NCI-H2196 (cell line): ENCODE data around the gene ELP1.
"Not testable (repeated sequence)": the region's sequence is repeated elsewhere in the genome, so short reads cannot be mapped to it uniquely, and the experiment has no call there.

Experiments
- DNase-seq: peaks from one replicate; lab custom pipeline; 2025; ENCODE audit not compliant: unreplicated experiment; lab: John Stamatoyannopoulos, UW

ELP1 gene, protein sequence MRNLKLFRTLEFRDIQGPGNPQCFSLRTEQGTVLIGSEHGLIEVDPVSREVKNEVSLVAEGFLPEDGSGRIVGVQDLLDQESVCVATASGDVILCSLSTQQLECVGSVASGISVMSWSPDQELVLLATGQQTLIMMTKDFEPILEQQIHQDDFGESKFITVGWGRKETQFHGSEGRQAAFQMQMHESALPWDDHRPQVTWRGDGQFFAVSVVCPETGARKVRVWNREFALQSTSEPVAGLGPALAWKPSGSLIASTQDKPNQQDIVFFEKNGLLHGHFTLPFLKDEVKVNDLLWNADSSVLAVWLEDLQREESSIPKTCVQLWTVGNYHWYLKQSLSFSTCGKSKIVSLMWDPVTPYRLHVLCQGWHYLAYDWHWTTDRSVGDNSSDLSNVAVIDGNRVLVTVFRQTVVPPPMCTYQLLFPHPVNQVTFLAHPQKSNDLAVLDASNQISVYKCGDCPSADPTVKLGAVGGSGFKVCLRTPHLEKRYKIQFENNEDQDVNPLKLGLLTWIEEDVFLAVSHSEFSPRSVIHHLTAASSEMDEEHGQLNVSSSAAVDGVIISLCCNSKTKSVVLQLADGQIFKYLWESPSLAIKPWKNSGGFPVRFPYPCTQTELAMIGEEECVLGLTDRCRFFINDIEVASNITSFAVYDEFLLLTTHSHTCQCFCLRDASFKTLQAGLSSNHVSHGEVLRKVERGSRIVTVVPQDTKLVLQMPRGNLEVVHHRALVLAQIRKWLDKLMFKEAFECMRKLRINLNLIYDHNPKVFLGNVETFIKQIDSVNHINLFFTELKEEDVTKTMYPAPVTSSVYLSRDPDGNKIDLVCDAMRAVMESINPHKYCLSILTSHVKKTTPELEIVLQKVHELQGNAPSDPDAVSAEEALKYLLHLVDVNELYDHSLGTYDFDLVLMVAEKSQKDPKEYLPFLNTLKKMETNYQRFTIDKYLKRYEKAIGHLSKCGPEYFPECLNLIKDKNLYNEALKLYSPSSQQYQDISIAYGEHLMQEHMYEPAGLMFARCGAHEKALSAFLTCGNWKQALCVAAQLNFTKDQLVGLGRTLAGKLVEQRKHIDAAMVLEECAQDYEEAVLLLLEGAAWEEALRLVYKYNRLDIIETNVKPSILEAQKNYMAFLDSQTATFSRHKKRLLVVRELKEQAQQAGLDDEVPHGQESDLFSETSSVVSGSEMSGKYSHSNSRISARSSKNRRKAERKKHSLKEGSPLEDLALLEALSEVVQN (N-terminal part only)

DNA sequence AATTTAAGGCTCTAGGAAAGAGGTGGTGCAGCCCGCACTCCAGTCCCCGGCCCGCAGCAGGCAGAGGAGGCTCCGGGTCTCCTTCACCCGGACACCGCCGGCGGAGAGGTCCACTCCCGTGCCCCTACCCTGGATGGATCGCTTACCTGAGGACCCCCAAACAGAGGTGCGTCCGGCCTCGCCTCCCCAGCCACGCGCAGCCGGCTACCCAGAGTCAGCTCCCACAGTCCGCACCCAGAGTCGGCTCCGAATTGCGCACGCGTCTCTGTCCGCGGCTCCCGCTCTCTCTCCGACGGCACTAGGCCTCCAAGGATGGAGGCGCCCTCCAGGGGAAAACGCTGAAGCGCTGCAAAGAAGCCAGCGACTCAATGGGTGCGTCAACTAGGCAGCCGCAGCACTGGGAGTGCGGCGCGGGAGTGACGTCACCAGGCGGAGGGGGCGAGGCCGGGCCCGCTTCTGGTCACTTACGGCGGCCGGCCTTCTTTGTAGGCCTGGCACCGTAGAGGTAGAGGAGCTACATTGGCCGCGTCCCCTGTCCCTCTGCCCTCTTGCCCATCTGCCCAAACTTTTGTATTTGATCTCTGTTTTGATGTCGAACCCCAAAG, at the start of gene ELP1:
ELP1 (minus strand) TSS at position 407 of the 605 bp plus-strand sequence. CDS start 2,978 bp downstream, outside the sequence.
- peak; percentile 93 for DNase-seq

DNA sequence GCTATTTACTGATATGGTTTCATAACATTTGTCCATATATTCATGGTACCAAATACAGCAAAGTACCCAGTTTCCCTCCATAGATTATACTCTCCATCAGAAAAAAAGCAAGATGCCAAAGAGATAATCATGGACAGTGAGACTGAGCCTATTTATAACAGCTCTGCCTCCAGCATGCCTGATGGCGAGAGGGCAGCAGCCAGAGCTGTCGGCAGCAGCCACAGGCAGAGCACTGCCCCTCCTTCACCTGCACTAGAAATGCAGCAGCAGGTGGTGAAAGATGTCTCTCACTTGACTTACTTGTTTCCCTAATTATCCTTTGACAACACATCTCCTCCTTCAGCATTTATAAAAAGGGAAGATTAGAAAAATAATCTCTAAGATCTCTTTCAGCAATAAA, 47.0 kb upstream of the ELP1 start:
- no peak for DNase-seq

DNA sequence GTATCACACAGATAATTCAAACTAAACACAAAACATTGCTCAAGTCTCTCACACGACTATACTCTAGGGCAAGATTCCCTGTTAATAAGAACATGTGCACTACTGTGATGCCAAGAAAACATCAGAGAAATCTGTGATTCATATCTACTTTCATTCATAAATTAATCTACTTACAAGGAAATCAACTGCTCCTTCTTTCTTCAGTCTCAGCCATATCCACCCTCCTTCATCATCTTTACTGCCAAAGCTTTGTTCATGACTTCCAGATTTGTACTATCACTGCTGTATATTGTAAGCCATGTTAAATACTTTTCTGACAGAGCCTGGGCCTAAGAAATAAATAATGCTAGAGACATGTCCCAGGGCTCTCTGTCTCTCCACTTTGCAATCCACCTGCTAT, 44.3 kb upstream of the ELP1 start:
- no peak for DNase-seq

DNA sequence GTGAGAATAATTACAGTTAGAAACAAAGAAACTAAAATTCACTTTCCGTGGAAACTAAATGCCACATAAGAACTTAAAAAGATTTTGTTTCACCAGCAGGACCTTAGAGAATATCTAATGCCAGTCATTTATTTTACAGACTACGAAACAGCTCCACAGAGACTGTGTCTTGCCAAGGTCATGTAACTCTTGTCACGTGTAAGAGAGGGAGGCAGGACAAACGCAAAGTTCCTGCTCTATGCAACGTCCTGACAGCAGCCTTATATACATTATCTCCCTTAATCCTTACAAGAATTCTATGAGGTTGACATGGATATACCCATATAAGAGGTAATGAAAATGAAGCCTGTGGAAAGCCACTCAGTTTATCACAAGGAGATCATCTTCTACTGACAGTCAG, 40.0 kb upstream of the ELP1 start:
- no peak for DNase-seq

DNA sequence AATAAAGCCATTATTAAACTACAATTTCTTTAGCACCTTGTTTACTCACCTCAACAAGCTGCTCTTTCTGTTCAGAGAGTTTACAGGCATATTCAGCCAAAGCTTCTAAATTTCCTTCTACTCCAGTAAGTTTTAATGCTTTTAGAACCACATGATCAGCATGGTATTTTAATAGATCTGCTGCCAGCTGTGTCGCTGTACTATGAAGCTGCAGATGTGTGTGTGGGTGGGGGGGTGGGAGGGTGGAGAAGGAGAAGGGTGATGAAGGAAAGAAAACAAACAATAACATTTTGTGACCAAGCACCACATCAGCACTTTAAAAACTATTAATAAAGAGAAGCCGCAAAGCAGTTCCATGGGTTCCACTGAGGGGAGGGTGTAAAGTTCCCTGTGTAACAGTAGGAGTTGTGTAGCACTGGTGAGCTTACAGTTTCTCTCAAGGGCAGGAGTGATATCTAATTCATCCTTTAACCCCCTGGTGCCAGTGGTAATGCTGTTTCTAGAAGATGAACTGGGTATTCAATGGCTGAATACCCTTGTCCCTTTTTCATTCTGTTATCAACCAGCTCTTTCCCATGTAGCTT, 38.8 kb upstream of the ELP1 start:
- DNase-seq: no peak

DNA sequence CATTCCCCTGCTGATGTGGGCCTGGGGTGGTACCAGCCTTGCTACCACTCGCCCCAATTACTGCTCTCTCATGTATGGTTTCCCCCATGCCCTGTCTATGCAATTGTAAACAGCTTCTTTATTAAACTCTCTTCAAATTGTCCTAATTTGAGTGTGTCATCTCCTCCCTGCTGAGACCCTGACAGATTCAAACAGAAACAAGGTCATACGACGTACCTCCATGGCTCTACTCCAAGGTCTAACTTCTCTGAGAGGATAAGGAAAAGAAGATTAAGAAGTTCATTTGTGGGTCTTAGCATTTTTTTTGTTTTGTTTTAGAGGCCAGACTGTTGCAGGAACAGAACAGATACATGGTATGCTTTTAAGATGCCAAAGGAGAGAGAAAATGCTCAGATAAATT, 38.3 kb upstream of the ELP1 start:
- no peak for DNase-seq

DNA sequence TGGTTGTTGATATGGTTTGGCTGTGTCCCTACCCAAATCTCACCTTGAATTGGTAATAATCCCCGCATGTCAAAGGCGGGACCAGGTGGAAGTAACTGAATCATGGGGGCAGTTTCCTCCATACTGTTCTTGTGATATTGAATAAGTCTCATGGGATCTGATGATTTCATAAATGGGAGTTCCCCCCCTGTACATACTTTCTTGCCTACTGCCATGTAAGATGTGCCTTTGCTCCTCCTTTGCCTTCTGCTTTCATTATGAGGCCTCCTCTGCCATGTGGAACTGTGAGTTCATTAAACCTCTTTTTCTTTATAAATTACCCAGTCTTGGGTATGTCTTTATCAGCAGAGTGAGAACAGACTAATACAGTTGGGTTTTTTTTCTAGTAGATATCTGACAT, 37.5 kb upstream of the ELP1 start:
- not testable (repeated sequence) for DNase-seq

DNA sequence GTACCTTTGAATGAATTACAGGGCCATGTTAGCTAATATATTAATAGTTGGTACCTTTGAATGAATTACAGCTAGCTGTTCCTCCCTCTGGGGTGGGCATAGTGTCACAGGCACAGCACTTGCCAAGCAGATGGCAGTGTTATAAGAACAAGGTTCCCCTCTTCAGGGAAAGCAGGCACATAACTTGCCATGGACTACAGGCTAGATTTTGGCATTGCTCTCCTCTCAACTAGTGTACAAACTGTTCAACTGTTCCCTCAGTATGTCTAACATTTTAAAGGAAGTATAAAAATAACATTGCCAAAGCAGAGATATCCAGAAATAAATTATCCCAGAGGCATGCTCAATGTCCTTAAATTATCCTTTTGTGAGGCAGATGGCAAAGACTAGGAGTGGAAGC, 34.0 kb upstream of the ELP1 start:
- no peak for DNase-seq

DNA sequence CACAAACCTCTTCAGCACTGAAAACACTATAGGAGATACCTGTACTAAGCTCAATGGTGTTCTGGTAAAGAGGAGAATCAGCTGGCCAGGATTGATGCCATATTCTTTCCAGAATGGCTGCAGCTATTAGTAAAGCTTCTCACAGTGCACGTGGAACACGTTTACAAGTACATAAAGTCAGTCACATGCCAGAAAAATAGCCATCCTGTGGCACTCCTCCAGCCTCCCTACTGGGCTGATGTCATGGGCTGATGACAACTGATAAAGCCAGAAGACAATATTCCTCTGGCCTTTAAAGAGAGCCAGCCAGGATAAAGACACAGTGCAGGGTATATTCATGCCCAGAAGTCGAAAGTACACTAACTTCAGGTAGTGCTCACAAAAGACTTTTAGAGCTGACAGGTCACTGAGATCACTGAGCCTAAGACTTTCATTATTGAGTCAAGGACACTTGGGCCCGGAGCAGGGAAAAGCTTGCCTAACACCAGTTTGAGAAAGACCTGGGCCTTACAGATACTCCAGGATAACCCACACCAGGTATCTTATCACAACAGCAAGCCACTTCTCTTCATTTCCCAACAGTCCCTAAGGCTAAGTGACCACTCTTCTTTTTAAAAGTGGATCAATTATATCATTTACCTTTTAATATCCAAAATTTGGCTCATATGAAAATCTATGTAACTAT, 29.7 kb upstream of the ELP1 start:
- DNase-seq: no peak

DNA sequence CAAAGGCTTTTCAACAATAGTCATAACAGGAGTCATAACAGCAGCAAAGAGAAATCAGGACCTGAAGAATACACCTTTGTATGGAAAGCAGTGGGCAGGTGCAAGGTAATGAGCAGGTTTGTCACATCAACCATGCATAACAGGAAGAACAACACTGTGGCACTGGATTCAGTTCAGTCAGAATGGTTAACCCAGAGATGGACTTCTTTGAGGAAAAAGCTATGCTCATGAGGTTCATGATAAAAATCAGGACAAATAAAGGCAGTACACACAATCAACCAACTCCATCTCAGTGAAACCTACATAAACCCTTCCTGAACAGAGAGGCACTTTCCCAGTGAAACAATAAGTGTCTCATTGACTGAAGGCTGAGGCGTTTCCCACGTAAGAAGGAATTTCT, 27.2 kb upstream of the ELP1 start:
- DNase-seq: no peak

DNA sequence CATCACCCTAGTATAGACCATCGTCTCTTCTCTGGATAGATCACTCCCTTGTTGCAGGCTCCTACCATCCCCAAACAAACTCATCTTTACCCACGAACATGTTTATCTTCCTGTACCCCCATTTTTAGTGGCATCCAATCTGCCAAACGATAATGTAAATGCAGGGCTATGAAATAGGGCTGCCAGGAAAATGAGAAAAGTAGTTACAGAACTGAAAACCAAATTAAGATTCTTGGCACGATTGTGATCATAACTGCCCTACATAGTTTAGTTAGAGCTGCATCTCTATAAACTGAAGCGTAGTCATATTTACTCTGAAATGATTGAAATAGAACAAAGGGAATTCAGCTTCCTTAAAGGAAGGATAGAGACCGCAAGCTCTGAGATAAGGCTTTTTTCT, 26.4 kb upstream of the ELP1 start:
- no peak for DNase-seq

DNA sequence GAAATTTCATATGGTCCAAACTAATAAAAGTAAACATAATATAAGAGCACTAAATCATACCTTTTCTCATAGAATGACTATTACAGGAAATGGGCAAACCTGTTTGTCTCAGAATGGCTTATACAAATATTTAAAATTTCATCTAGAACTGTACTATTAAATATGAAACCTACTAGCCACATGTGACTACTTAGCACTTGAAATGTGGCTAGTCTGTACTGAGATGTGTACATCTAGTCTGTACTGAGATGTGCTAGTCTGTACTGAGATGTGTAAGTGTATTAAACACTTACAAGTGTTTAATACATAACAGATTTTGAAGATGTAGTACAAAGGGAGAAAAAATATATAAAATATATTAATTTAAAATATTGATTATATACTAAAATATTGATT, 22.7 kb upstream of the ELP1 start:
- peak; percentile 11 for DNase-seq

DNA sequence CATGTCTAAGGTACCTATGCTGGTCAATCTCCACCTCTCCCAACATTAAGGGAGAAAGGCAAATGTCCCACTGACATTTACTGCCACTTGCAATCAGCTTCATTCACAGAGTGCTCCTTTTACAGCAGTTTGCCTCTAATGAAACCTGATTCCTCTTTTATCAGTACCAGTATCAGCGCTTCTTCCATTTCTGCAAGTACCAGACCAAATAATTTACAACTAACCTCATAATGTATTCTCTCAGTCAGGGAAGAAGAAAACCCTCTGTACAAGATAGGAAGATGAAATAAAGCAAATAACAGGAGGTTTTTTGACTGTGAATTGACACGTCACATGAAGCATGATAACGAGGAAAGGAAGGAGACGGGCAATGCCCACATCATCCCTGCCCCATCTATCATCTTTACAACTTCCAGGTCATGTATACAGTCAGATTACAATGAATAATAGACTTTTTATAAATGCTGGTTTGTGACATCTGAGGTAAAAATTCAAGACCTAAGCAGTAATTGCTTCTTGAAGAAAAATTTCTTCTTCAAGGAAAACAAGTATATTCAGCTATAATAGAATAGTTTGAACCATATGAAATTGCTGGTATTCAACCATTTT, 22.2 kb upstream of the ELP1 start:
- DNase-seq: peak; percentile 24

DNA sequence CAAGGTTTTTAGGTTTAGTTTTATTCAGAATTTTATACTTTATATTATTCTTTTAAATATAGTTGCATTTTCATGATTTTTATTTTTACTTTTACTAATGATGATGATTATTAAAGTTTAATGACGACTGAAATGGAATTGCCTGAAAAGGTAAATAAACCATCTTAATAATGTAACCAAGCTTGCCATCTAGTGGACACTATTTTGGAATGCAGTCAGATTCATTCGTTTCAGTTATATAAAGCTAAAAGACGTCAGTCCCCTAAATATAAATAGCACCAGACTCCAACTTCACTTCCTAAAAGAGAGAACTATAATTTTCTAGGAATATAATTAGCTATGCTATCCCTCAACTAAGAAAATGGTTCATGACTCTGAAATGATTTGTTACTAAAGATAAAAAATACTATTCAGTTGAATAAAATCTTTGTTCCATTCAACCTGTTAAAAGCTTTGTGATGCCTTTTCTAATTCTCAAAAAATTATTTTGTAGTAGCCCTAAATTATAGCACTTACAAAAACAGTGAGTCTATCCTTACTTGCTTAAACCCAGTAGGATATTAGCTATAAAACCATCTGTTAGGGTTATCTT, 20.2 kb upstream of the ELP1 start:
- peak; percentile 58 for DNase-seq

DNA sequence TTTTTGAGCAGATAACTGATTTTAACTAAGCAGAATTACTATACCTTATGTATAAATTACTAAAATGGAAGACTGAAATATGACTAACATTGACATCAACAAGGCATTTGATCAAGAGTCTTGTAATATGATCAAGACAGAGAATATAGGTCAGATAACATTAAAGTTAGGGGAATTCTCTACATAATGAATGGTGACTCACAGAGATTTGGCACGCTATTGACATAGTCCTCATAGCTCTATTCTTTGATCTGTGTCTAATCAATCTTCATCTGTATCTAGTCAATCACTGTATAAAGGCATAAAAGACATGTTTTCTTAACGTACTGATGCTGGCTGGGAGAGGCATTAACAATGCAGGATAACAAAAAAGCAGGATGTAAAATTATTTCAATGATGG, 17.7 kb upstream of the ELP1 start:
- no peak for DNase-seq

DNA sequence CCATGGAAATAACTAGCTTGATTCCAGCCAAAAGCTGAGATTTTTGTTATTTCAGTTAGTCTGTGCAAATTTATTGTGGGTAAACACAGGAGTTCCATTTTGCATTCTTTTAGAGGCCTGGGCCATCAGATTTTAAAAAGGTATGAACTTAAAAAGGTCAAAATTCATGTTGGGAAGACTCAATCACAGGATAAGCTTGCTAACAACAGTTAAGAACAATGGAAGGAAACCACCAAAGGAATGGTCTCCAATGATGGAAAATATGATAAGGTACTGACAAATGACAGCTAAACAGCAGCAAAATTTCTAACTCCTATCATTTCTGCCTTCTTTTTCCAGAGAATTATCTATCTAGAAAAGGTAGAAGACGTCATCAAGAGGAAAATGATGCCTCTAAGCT, 16.2 kb upstream of the ELP1 start:
- DNase-seq: no peak

DNA sequence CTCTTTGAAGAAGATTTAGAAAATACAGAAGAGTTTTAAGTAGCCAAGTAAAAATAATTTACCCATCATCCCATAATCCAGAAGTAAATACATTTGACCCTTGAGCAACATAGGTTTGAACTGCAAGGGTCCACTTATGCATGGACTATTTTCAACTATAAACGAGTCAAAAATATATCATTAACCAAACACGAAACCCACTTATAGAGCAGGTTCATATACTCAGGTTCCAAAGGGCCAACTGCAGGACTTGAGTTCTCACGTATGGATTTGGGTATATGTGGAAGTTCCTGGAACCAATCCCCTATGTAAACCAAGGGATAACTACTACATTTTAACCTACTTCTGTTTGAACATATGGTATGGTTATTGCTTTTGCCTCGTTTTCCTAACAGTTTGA, 6.1 kb upstream of the ELP1 start:
- no peak for DNase-seq

DNA sequence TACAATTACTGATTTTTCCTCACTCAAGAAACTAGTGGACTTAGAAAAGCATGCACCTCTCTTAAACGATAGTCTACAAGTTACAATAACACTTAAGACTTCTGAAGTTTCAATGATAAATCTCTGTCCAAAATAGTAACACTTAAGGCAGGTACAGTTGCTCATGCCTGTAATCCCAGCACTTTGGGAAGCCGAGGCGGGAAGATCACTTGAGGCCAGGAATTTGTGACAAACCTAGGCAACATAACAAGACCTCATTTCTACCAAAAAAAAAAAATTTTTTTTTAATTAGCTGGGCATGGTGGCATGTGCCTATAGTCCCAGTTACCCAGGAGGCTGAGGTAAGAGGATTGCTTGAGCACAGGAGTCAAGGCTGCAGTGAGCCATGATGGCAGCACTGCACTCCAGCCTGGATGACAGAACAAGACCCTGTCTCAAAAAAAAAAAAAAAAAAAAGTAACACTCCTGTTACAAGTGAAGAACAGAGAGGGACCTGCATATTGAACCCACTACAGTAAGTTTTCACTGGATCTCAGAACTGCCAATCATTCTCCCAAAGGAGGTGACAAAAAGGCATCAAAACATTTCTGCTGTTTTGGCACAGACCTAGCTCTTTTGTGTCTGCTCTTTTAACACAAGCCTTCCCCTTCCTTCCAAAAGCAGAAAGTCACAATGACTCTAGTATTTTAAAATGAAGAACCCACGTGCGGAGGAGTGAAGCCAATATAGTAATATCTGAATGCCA, 3.8 kb upstream of the ELP1 start:
- DNase-seq: no peak
